Ramos (cell line): ENCODE measurements around the gene ARHGAP40.

Source experiments
- in situ Hi-C: fragments of 300-500 bp; cut with MboI; formaldehyde crosslinking; loops from one replicate; pipeline ENCODE4 v1.14.3; 2022; ENCODE audit warnings: low sequenced_read_pairs; ENCODE audit not compliant: unreplicated experiment

The ARHGAP40 gene

GRCh38 chr20:38601216-38602184, at the start of gene ARHGAP40:
TSS of gene ARHGAP40 (plus strand) at chr20:38601809.
- in situ Hi-C loops = no loop called here

- in situ Hi-C loops = no loop called here
These were observed 46.6 kb upstream of the ARHGAP40 start for GRCh38 chr20:38554986-38555385.

- in situ Hi-C loops = no loop called here
These were observed 46.2 kb upstream of the ARHGAP40 start for GRCh38 chr20:38555395-38555794.

- in situ Hi-C loops = no loop called here
These were observed 44.4 kb upstream of the ARHGAP40 start for GRCh38 chr20:38557174-38557573.

GRCh38 chr20:38558596-38559360, 42.8 kb upstream of the ARHGAP40 start:
- in situ Hi-C loops = no loop called here

GRCh38 chr20:38559764-38560163, 41.8 kb upstream of the ARHGAP40 start:
- in situ Hi-C loops = no loop called here

GRCh38 chr20:38563802-38564431, 37.7 kb upstream of the ARHGAP40 start:
- in situ Hi-C loops = no loop called here

GRCh38 chr20:38564680-38565079, 36.9 kb upstream of the ARHGAP40 start:
- in situ Hi-C loops = no loop called here

GRCh38 chr20:38566036-38566598, 35.5 kb upstream of the ARHGAP40 start:
- in situ Hi-C loops = no loop called here

GRCh38 chr20:38569747-38570525, 31.7 kb upstream of the ARHGAP40 start:
- in situ Hi-C loops = no loop called here

- in situ Hi-C loops = no loop called here
These were observed 28.2 kb upstream of the ARHGAP40 start for GRCh38 chr20:38573413-38573812.

GRCh38 chr20:38579219-38579910, 22.2 kb upstream of the ARHGAP40 start:
- in situ Hi-C loops = no loop called here

GRCh38 chr20:38579921-38580320, 21.7 kb upstream of the ARHGAP40 start:
- in situ Hi-C loops = no loop called here

GRCh38 chr20:38581013-38581412, 20.6 kb upstream of the ARHGAP40 start, which contains the start of gene ADIG:
TSS of gene ADIG (plus strand) at chr20:38581197. CDS start at chr20:38581251, 54 bp downstream.
- in situ Hi-C loops = no loop called here

- in situ Hi-C loops = no loop called here
These were observed 19.7 kb upstream of the ARHGAP40 start for GRCh38 chr20:38581830-38582358.

- in situ Hi-C loops = no loop called here
These were observed 18.3 kb upstream of the ARHGAP40 start for GRCh38 chr20:38583306-38583705.

GRCh38 chr20:38584099-38584763, 17.4 kb upstream of the ARHGAP40 start:
- in situ Hi-C loops = no loop called here
